ENCODE results near the gene KCNQ5. TPM values are rescaled to one million over a fixed set of nuclear protein-coding genes. Genes with fewer than 3 reads are reported as not detected.

KCNQ5 gene
- total and polyA plus RNA-seq, 10 of the 15 experiments (the other 5 are each of a cell fraction or from before 2014, with no cell fraction given): 0.60 to 16.2 (median 3.2) TPM

GRCh38 chr6:73027691-73028090 is 405.8 kb downstream of the KCNQ5 start:
- POLR2A ChIA-PET: no interaction called here
- TF ChIP-seq RFX5 (IDR thresholded peaks at IDR 0.05; ENCODE audit: low read depth, low read length): no peak
- TF ChIP-seq TCF7 (IDR thresholded peaks at IDR 0.05; ENCODE audit: borderline replicate concordance): no peak
- TF ChIP-seq POU2F2 (IDR thresholded peaks at IDR 0.05; ENCODE audit: borderline replicate concordance, low read depth, low read length): no peak
- no peak for TF ChIP-seq RAD51 (IDR thresholded peaks at IDR 0.05)
- no peak for TF ChIP-seq RAD21 (IDR thresholded peaks at IDR 0.05; ENCODE audit: insufficient read depth, low read depth, low read length)
- TF ChIP-seq SIN3A (IDR thresholded peaks at IDR 0.05; ENCODE audit: low read depth, low read length): no peak
- TF ChIP-seq, protein P1, sequence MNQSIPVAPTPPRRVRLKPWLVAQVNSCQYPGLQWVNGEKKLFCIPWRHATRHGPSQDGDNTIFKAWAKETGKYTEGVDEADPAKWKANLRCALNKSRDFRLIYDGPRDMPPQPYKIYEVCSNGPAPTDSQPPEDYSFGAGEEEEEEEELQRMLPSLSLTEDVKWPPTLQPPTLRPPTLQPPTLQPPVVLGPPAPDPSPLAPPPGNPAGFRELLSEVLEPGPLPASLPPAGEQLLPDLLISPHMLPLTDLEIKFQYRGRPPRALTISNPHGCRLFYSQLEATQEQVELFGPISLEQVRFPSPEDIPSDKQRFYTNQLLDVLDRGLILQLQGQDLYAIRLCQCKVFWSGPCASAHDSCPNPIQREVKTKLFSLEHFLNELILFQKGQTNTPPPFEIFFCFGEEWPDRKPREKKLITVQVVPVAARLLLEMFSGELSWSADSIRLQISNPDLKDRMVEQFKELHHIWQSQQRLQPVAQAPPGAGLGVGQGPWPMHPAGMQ (IDR thresholded peaks at IDR 0.05; ENCODE audit: borderline replicate concordance): no peak
- TF ChIP-seq SMAD5 (IDR thresholded peaks at IDR 0.05; ENCODE audit: low read depth): no peak
- TF ChIP-seq RBBP5 (conservative IDR thresholded peaks at IDR 0.05): no peak
- TF ChIP-seq, protein P2, sequence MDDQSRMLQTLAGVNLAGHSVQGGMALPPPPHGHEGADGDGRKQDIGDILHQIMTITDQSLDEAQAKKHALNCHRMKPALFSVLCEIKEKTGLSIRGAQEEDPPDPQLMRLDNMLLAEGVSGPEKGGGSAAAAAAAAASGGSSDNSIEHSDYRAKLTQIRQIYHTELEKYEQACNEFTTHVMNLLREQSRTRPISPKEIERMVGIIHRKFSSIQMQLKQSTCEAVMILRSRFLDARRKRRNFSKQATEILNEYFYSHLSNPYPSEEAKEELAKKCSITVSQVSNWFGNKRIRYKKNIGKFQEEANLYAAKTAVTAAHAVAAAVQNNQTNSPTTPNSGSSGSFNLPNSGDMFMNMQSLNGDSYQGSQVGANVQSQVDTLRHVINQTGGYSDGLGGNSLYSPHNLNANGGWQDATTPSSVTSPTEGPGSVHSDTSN (IDR thresholded peaks at IDR 0.05; ENCODE audit: insufficient replicate concordance, low read depth, low read length): no peak
- TF ChIP-seq ZNF217 (IDR thresholded peaks at IDR 0.05): no peak
- TF ChIP-seq IKZF1 (conservative IDR thresholded peaks at IDR 0.05): no peak
- TF ChIP-seq PAX8 (IDR thresholded peaks at IDR 0.05): no peak
- TF ChIP-seq EED (IDR thresholded peaks at IDR 0.05; ENCODE audit: low read depth): no peak
- no peak for TF ChIP-seq FOXM1 (IDR thresholded peaks at IDR 0.05; ENCODE audit: low read depth, low read length)
- TF ChIP-seq RB1 (IDR thresholded peaks at IDR 0.05; ENCODE audit: borderline replicate concordance): no peak
- TF ChIP-seq KLF5 (IDR thresholded peaks at IDR 0.05; ENCODE audit: partially characterized antibody): no peak
- H3K79me2 ChIP-seq (ENCODE audit: control insufficient read depth, insufficient read depth, low read length): no peaks in the 10 kb centered on the region
- BruUV-seq (replicated peaks): no TSS peak
- H3K36me3 ChIP-seq (ENCODE audit: control insufficient read depth in 2 of 2, insufficient read depth in 2 of 2, low read length in 1 of 2): no peaks in the 10 kb centered on the region
- FAIRE-seq: no peak
- RAD21 ChIA-PET (ENCODE audit: unreplicated experiment): no interaction called here
- no peaks in the 10 kb centered on the region for H3K9me3 ChIP-seq (replicated peaks; ENCODE audit: control insufficient read depth, insufficient read depth, low read length)
- no peak overlapping the region for H3K9ac ChIP-seq (ENCODE audit: control insufficient read depth, insufficient read depth, low read length)
- H3K4me3 ChIP-seq: no peak overlapping the region
- no peaks in the 10 kb centered on the region for H4K20me1 ChIP-seq (ENCODE audit: control insufficient read depth, insufficient read depth)
- peaks cover 7% of the 10 kb centered on the region; the same call in 1 of the 2 replicates for H3K4me1 ChIP-seq (ENCODE audit: control insufficient read depth, insufficient read depth, low read length)
- no peaks in the 10 kb centered on the region for H3K27me3 ChIP-seq (replicated peaks in 1 of 2; ENCODE audit: control insufficient read depth in 2 of 2, insufficient read depth in 2 of 2, low read length in 1 of 2)
- SMC1A ChIA-PET (ENCODE audit: uncharacterized antibody, unreplicated experiment): no interaction called here
- H3K4me2 ChIP-seq (ENCODE audit: control insufficient read depth, insufficient read depth): no peak overlapping the region
- H2AFZ ChIP-seq (ENCODE audit: control insufficient read depth, low read depth, low read length): no peak overlapping the region
- CTCF ChIA-PET: no interaction called here
- DNase-seq (ENCODE audit: low read depth, low spot score): no peak
- ATAC-seq: no peak
- in situ Hi-C loops (cut with MboI): no loop called here
- H3K27ac ChIP-seq (ENCODE audit: control insufficient read depth, insufficient read depth): no peak overlapping the region
- intact Hi-C loops (cut with micrococcal nuclease; ENCODE audit: unreplicated experiment): no loop called here

Measured in GM12878 (cell line).